Endothelial cell (in vitro differentiated cells): Measurements from ENCODE around the gene NATD1. TPM values are rescaled to one million over a fixed set of nuclear protein-coding genes. Genes with fewer than 3 reads are reported as not detected.
A peak's percentile ranks its signal among the peaks of the same experiment; 100 is the strongest.

Experiments used
- DNase-seq: peaks from one replicate; pipeline ENCODE4 v3.0.0; 2021; ENCODE audit warnings: low spot score
- H3K27ac Mint-ChIP-seq: one replicate; pipeline ENCODE4 v1.8.0; 2021; ENCODE audit warnings: mixed read lengths, inconsistent platforms; ENCODE audit not compliant: unreplicated experiment
- H3K27me3 Mint-ChIP-seq: one replicate; pipeline ENCODE4 v1.8.0; 2021; ENCODE audit warnings: mild to moderate bottlenecking, moderate library complexity, mixed read lengths, inconsistent platforms; ENCODE audit not compliant: unreplicated experiment
- H3K36me3 Mint-ChIP-seq: one replicate; pipeline ENCODE4 v1.8.0; 2021; ENCODE audit warnings: mild to moderate bottlenecking, low read depth, mixed read lengths, inconsistent platforms; ENCODE audit not compliant: unreplicated experiment
- H3K4me1 Mint-ChIP-seq: one replicate; pipeline ENCODE4 v1.8.0; 2021; ENCODE audit warnings: mild to moderate bottlenecking, mixed read lengths, inconsistent platforms; ENCODE audit not compliant: unreplicated experiment
- H3K4me3 Mint-ChIP-seq: one replicate; pipeline ENCODE4 v1.8.0; 2021; ENCODE audit warnings: mild to moderate bottlenecking, mixed read lengths, inconsistent platforms; ENCODE audit not compliant: unreplicated experiment
- H3K9me3 Mint-ChIP-seq: one replicate; pipeline ENCODE4 v1.8.0; 2021; ENCODE audit warnings: mixed read lengths, inconsistent platforms; ENCODE audit not compliant: unreplicated experiment
- CTCF ChIP-seq: fragments of 200-600 bp; sonication (generic); IDR thresholded peaks from one replicate; pipeline ENCODE4 v1.5.0; 2021; ENCODE audit warnings: antibody characterized with exemption; ENCODE audit not compliant: unreplicated experiment
- total RNA-seq: library from RNA; stranded (reverse); fragmentation: NEBNext Ultra II Directional; extraction: Animal tissue kit (Norgen Biotek cat#: 25700); gene quantifications from one replicate; pipeline ENCODE4 v1.2.1, GENCODE V29; 2021; ENCODE audit not compliant: unreplicated experiment

NATD1 gene
- total RNA-seq, 1 donor from 2014 or later: 30.3 TPM

- Mint-ChIP-seq H3K4me1 (peaks cover 46% of the 10 kb centered on the region), H3K36me3 (peaks cover 6% of the 10 kb centered on the region), H3K9me3 (no peaks in the 10 kb centered on the region), H3K4me3 (no peak overlapping the region), H3K27me3 (peaks cover 16% of the 10 kb centered on the region), H3K27ac (no peak overlapping the region)
- no peak for TF ChIP-seq CTCF
- DNase-seq: no peak
Measured at GRCh38 chr17:21282850-21283249, 29.6 kb upstream of the NATD1 start.

GRCh38 chr17:21282231-21282630 lies 29.0 kb upstream of the NATD1 start:
- peaks cover 40% of the 10 kb centered on the region for H3K4me1 Mint-ChIP-seq
- H3K4me3 Mint-ChIP-seq: no peak overlapping the region
- TF ChIP-seq CTCF: no peak
- no peaks in the 10 kb centered on the region for H3K9me3 Mint-ChIP-seq
- H3K36me3 Mint-ChIP-seq: peaks cover 6% of the 10 kb centered on the region
- H3K27me3 Mint-ChIP-seq: peaks cover 16% of the 10 kb centered on the region
- peak overlapping the region; percentile 42 for H3K27ac Mint-ChIP-seq
- DNase-seq: no peak

- DNase-seq: peak; percentile 95
- no peak overlapping the region for H3K27ac Mint-ChIP-seq
- no peaks in the 10 kb centered on the region for H3K9me3 Mint-ChIP-seq
- peaks cover 20% of the 10 kb centered on the region for H3K27me3 Mint-ChIP-seq
- TF ChIP-seq CTCF: peak; percentile 86
- peaks cover 23% of the 10 kb centered on the region for H3K4me1 Mint-ChIP-seq
- H3K36me3 Mint-ChIP-seq: peaks cover 2% of the 10 kb centered on the region
- H3K4me3 Mint-ChIP-seq: no peak overlapping the region
Measured at GRCh38 chr17:21280081-21280518, 26.9 kb upstream of the NATD1 start.

GRCh38 chr17:21279582-21279981 lies 26.4 kb upstream of the NATD1 start:
- peaks cover 2% of the 10 kb centered on the region for H3K36me3 Mint-ChIP-seq
- H3K27ac Mint-ChIP-seq: no peak overlapping the region
- peaks cover 20% of the 10 kb centered on the region for H3K27me3 Mint-ChIP-seq

GRCh38 chr17:21279198-21279535 lies 26.0 kb upstream of the NATD1 start:
- DNase-seq: no peak
- Mint-ChIP-seq H3K4me1 (peaks cover 22% of the 10 kb centered on the region), H3K36me3 (peaks cover 2% of the 10 kb centered on the region), H3K9me3 (no peaks in the 10 kb centered on the region), H3K27me3 (peaks cover 22% of the 10 kb centered on the region), H3K4me3 (no peak overlapping the region), H3K27ac (no peak overlapping the region)
- TF ChIP-seq CTCF: no peak

More at GRCh38 chr17:21279582-21279981, 26.4 kb upstream of the NATD1 start:
- Mint-ChIP-seq H3K9me3 (no peaks in the 10 kb centered on the region), H3K4me3 (no peak overlapping the region), H3K4me1 (peaks cover 22% of the 10 kb centered on the region)
- no peak for TF ChIP-seq CTCF
- no peak for DNase-seq
